LNCaP clone FGC (cell line): ENCODE data around the gene METTL4.

Experiments used
- DNase-seq: peaks from one replicate; pipeline ENCODE4 v3.0.0-alpha.2; 2011; ENCODE audit warnings: low read depth
- H3K4me3 ChIP-seq: 2 replicates; pipeline ENCODE4 v1.5.1; 2011; ENCODE audit warnings: mild to moderate bottlenecking, low read depth, low read length, control low read depth
- TF ChIP-seq, protein P1 (sequence below): IDR thresholded peaks from 2 replicates; pipeline ENCODE4 v1.5.1; 2012; ENCODE audit warnings: mild to moderate bottlenecking; ENCODE audit not compliant: control insufficient read depth, insufficient read depth; ENCODE audit errors: extremely low read depth

The METTL4 gene

DNA sequence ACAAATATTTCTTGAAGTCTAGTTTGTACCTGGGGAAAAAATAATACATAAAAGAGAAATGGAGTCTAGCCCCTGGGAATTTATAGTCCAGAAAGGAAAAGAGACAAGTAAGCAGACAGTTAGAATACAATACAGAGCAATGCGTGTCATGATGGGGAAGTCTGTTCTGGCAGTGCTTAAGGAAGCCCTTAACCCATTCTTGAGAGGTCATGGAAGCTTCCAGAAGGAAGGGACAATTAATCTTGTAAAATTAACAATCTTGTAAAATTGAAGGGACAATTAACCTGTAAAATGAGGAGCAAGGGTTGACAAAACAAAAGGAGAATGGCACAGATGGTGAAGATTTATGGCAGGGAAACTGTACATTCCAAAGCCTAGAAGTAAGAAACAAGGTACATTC is 66.7 kb downstream of the METTL4 start:
- DNase-seq: no peak
- TF ChIP-seq, protein P1, sequence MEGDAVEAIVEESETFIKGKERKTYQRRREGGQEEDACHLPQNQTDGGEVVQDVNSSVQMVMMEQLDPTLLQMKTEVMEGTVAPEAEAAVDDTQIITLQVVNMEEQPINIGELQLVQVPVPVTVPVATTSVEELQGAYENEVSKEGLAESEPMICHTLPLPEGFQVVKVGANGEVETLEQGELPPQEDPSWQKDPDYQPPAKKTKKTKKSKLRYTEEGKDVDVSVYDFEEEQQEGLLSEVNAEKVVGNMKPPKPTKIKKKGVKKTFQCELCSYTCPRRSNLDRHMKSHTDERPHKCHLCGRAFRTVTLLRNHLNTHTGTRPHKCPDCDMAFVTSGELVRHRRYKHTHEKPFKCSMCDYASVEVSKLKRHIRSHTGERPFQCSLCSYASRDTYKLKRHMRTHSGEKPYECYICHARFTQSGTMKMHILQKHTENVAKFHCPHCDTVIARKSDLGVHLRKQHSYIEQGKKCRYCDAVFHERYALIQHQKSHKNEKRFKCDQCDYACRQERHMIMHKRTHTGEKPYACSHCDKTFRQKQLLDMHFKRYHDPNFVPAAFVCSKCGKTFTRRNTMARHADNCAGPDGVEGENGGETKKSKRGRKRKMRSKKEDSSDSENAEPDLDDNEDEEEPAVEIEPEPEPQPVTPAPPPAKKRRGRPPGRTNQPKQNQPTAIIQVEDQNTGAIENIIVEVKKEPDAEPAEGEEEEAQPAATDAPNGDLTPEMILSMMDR: no peak
- H3K4me3 ChIP-seq: no peak overlapping the region

DNA sequence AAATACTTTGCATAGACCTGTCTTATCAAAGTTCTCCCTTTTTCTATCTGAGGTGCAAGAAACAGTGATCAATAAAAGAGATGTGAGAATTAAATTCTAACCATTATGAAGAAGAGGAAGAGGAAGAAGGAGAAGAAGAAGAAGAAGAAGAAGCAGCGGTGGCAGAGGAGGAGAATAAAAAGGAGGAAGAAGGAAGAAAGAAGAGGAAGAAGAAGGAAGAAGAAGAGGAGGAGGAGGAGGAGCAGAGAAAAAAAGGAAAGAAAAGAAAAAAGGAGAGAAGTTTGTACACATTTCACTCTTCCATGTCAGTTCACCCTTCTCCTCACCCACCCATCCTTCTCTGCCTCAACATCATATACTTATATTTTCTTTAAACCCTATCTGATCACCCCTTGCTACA is 68.4 kb downstream of the METTL4 start:
- TF ChIP-seq, protein P1: no peak
- no peak for DNase-seq
- H3K4me3 ChIP-seq: no peak overlapping the region

DNA sequence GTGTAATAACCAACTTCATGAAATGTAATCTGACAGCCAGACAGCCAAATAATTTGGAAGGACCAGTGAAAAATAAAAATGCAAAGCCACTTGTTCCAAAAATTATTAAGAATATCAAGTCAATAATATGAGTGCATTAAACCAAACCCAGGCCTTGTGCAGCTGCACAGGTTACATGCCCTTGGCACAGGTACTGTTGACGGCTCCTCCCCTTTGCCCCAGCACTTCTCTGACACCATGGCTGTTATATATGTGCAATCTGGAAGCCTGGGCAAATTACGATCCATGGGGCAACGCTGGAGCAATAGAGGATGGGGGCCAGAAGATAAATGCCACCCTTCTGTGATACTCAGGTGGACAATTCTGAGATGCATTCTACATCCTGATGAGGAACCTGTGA is 68.9 kb downstream of the METTL4 start:
- no peak overlapping the region for H3K4me3 ChIP-seq
- no peak for DNase-seq
- TF ChIP-seq, protein P1: no peak

DNA sequence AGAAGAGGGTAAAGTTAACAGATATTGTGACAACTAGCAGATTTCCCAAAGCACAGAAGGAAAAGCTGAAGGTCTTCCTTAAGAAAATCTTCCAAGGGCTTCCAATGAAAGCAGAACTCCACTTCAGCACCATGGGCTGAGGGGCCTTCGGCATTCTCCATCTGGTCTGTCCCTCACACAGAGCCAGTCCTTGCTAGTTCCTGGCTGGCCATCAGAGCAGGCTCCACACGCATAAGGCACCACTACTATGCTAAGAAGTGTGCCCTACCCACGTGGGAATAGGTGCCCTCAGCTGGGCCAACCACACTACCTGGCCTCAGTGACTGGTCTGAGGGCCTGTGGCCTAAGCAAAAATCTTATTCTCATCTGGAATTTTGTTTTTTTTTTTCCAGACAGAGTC is 73.5 kb downstream of the METTL4 start:
- TF ChIP-seq, protein P1: no peak
- no peak overlapping the region for H3K4me3 ChIP-seq

DNA sequence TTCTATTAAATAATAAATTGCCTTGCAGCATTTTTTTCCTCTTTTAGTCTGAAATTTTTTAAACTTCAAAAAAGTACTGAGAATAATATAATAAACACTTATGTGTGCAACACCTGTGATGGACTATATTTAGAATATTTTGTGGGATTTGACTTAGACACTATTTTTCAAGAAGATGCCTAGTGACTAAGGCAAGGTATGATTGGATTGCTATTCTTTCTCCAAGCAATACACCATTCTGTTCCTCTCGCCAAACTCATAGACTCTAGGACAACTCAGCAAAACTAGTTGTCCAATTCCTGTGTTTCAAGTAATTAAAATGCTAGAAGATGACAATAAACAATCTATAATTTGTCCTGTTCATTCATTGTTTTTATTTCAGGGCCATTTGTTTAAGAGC is 75.9 kb downstream of the METTL4 start:
- TF ChIP-seq, protein P1: no peak
- H3K4me3 ChIP-seq: no peak overlapping the region
- no peak for DNase-seq

More for the DNA sequence above, 73.5 kb downstream of the METTL4 start:
- DNase-seq: no peak

DNA sequence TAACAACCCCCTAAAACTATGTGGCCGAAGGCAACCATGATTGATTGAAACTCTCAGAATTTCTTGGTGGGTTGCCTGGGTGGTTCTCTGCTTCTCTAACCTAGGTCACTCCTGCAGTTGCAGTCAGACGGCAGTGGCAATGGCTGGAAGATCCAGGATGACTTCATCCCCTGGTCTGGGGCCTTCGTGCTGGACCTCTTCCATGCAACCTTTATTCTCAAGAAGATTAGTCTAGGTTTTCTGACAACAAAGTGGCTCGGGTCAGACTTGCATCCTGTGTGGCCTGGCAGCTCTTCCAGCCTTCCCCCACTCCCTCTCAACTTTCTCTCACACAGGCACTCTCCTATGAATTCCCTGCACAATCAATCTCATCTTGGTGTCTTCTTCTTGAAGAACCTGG is 76.4 kb downstream of the METTL4 start:
- H3K4me3 ChIP-seq: no peak overlapping the region
- TF ChIP-seq, protein P1: no peak
- no peak for DNase-seq
